ENCODE results near the gene FGFBP1.

- no peak for TF ChIP-seq EZH2 (IDR thresholded peaks at IDR 0.05; ENCODE audit: low read depth)
- TF ChIP-seq, protein P1, sequence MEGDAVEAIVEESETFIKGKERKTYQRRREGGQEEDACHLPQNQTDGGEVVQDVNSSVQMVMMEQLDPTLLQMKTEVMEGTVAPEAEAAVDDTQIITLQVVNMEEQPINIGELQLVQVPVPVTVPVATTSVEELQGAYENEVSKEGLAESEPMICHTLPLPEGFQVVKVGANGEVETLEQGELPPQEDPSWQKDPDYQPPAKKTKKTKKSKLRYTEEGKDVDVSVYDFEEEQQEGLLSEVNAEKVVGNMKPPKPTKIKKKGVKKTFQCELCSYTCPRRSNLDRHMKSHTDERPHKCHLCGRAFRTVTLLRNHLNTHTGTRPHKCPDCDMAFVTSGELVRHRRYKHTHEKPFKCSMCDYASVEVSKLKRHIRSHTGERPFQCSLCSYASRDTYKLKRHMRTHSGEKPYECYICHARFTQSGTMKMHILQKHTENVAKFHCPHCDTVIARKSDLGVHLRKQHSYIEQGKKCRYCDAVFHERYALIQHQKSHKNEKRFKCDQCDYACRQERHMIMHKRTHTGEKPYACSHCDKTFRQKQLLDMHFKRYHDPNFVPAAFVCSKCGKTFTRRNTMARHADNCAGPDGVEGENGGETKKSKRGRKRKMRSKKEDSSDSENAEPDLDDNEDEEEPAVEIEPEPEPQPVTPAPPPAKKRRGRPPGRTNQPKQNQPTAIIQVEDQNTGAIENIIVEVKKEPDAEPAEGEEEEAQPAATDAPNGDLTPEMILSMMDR (conservative IDR thresholded peaks at IDR 0.05) = no peak
Observed at GRCh38 chr4:15965325-15965724, 26.8 kb upstream of the FGFBP1 start.
